ENCODE measurements around the gene PHF23.

PHF23 gene

DNA sequence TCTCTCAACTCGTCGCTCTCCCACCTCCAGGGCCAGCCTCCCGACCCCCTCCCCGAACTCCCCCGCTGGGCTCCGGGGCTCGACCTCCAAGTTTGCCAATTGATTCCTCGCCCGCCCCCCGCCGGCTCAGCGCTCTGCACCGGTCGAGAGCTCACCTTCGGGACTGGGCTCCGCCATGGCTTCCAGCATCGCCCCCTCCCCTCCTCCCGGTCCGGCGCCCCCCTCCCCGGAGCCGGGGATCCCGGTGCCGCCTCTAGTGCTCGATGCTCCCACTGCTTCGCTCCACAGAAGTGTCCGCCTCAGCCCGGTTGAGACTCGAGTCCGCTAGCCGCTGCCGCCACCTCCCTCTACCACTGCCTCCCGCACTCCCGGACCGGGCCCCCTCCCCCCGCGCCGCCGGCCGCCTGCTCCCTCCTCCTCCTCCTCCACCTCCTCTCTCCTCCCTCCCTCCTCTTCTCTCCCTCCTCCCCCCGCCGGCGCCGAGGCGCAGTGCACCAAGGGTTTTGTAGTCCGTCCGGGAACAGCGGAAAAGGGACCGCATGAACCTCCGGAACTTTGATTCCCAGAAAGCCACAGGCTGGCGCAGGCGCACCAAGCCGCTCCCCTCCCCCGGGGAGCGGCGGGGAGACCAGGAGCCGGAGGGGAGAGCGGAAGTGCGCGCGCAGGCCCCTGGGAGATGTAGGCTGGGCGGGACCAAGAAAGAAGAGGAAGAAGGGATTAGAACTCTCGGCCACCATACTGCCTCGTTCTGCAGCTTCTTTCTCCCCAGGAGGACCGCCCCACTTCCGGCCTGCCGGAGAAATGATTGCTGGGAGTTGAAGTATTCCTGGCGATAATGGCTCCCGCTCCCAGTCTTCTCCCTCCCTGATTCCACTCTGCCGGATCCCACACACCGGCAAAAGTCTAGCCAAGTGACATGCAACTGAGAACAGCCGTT is at the start of gene PHF23:
Gene PHF23, minus strand, starts transcription at position 367 of the 937 bp plus-strand sequence. Its CDS starts 178 bp downstream, at position 189.
- peak; percentile 90 to 92 for DNase-seq

GRCh38 chr17:7285679-7286078 is 46.4 kb upstream of the PHF23 start:
- no peak for DNase-seq

DNA sequence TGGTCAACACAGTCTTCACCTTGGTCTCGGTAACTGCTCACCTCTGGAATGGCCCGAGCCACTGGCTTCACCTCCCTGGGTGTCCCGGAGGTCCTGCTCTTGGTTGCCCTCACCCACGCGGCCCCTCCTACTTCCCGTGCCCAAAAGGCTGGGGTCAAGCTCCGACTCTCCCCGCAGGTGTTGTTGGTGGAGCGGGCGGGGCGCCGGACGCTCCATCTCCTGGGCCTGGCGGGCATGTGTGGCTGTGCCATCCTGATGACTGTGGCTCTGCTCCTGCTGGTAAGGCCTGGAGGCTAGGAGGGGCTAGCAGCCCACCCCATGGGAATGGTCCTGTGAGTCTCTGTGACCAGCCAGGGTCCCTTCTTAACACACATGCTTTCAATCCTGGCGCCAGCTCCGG is 45.7 kb upstream of the PHF23 start:
- no peak for DNase-seq

DNA sequence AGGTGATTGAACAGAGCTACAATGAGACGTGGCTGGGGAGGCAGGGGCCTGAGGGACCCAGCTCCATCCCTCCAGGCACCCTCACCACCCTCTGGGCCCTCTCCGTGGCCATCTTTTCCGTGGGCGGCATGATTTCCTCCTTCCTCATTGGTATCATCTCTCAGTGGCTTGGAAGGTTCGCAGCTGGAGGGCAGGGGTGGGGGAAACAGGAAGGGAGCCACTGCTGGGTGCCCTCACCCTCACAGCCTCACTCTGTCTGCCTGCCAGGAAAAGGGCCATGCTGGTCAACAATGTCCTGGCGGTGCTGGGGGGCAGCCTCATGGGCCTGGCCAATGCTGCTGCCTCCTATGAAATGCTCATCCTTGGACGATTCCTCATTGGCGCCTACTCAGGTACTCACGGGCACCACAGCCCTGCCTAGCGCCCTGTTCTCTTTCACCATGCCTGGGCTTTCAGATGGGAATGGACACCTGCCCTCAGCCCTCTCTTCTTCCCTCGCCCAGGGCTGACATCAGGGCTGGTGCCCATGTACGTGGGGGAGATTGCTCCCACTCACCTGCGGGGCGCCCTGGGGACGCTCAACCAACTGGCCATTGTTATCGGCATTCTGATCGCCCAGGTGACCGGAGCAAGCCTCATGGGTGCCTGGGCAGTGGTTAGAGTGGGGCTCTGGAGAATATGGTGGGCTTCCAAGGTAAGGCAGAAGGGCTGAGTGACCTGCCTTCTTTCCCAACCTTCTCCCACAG is 44.4 kb upstream of the PHF23 start:
- no peak for DNase-seq

DNA sequence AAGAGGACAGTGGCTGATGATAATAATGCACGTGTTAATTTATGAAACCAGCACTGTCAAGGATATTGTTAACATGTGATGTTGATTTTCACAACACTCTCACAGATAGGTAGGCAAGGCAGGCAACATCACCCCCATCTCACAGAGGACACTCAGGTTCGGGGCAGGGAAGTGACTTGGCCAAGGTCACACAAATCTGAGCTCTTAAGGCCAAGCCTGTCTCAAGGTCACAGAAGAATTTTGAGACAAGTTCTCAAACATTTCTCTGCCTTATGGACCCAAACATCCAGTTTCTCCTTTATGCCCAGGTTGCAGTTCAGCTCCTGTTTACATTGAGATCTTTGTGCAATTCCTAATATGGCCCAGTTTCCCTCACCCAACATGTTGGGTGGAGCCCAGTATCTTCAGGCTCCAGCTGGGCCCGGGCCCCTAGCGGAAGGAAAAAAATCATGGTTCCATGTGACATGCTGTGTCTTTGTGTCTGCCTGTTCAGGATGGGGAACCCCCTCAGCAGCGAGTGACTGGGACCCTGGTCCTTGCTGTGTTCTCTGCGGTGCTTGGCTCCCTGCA is 43.6 kb upstream of the PHF23 start:
- DNase-seq, result no peak

DNA sequence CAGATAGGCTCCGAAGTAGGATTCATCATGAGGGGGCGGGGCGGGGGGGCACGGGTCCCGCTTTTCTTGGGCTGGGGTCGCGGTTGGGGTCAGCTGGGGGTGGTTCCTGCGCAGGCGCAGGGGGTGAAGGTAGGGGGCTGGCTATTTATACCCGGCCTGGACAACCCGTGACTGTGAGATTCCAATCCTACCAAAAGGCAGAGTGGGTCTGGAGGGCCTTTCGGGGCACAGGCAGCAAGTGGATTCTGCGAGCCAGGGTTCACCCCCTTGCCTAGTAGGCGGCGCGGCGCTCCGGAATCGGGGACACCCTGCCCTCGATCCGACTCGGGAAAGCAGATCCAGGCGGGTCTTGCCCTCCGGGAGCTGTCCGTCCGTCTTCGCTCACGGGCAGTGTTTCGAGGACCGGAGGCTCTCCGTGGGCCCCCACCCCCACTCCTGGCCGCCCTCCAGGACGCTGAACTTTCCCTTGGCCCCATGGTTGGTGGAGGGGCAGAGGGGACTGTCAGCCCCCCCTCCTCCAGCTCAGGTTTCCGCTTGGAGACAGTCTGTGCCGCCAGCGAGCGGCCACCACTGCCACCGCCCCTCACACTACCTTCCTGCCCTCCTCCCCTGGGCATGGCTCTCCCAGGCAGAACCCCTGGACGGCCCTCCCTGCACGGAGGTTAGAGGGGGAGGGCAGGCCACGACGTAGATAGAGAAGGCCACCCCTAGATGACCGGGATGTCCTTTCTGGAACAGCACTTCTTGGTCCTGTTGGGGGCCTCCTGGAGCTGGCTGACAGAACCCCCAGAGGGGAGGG is 42.9 kb upstream of the PHF23 start:
- no peak for DNase-seq

DNA sequence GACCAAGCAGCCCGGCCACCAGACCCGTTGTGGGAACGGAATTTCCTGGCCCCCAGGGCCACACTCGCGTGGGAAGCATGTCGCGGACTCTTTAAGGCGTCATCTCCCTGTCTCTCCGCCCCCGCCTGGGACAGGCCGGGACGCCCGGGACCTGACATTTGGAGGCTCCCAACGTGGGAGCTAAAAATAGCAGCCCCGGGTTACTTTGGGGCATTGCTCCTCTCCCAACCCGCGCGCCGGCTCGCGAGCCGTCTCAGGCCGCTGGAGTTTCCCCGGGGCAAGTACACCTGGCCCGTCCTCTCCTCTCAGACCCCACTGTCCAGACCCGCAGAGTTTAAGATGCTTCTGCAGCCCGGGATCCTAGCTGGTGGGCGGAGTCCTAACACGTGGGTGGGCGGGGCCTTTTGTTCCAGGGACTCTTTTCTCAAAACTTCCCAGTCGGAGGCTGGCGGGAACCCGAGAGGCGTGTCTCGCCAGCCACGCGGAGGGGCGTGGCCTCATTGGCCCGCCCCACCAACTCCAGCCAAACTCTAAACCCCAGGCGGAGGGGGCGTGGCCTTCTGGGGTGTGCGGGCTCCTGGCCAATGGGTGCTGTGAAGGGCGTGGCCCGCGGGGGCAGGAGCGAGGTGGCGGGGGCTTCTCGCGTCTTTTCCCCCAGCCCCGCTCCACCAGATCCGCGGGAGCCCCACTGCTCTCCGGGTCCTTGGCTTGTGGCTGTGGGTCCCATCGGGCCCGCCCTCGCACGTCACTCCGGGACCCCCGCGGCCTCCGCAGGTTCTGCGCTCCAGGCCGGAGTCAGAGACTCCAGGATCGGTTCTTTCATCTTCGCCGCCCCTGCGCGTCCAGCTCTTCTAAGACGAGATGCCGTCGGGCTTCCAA is 42.1 kb upstream of the PHF23 start, which contains the start of gene SLC2A4:
Gene SLC2A4, plus strand, starts transcription at position 645 of the 879 bp plus-strand sequence. Its CDS starts 217 bp downstream, at position 862.
- DNase-seq, result peak; percentile 55 to 83

DNA sequence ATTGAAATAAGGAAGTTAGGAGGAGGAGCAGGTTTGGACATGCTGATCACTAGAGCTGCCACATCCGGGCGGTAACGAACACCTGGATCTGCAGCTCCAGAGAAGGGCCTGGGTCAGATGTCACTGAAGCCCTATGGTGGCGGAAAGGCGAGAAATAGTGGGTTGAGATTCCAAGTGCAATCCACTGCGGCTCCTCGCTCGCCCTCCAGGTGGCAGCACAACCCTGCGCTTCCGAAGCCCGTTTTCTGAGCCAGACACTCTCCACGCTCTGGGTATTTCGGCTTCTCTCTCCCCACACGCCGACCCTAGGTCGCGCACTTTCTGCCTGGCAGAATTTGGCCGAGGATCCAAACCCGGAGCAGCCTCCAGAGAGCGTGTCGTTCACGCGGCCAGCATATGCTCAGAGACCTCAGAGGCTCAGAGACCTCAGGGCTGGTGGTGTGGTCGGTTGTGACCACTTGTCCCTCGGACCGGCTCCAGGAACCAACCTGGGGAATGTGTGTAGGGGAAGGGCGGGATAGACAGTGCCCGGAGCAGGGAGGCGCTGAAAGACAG is 41.3 kb upstream of the PHF23 start:
- DNase-seq, result peak; percentile 49 to 71

- DNase-seq, result no peak
These were observed 40.2 kb upstream of the PHF23 start for GRCh38 chr17:7279448-7279847.

DNA sequence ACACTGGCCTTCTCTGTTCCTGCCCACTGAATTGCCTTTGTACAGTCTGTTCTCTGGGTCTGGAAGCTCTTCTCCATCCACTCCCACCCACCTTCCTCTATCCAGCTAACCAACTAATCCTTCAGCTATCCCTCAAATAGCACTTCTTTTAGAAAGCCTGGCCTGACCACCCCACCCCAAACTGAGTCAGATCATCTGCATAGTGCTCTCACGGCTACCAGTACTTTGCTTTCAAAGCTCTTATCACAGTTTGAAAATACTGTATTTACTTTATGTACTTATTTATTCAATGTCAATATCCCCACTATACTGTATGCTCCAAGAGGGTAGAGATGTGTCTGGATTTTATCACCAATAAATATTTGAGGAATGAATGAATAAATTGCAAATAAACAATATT is 27.5 kb upstream of the PHF23 start:
- DNase-seq, result no peak

DNA sequence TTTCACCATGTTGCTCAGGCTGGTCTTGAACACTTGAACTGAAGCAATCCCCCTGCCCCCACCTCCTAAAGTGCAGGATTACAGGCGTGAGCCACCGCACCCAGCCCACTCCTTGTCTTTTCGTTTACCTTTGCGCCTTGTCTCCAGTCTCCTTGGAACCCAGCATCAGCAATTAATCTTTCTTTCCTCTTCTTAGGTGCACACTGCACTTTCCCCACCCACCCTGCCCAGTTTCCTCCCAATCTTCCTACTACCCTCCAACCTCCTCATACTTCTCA is 24.5 kb upstream of the PHF23 start:
- DNase-seq, result no peak

DNA sequence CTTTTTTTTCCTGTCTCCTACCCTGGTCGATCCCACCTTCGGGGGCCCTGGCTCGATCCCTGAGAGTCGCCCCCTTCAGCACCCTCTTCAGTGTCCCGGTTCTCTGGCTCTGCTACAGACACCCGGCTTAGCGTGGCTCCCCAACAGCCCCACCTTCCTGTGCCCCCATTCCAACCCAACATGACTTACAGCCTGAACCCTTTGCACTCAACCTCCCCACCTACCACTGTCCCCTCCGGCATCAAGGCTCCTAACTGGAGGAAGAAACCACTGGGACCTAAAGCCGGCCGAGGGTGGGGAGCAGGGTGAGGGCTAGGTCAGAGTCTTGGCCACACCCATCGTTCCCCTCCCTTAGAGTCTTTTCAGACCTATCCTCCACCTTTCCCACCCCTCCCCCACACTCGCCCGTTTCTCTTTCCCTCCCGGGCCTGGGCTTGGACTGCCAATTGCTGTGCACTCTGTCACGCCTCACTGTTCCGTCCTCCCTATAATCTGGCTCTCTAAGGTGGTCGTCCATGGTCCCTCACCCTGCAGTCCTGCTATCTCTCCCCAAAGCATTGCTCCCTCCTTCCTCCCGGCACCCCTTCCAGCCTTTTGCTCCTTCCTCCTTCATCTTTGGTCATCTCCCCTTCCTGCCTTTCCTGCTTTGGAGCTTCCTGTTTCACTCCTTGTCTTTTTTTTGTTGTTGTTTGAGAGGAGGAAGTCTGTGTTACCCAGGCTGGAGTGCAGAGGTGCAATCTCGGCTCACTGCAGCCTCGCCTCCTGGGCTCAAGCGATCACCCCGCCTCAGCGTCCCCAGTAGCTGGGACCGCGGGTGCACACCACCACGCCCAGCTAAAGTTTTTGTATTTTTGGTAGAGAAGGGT is 23.9 kb upstream of the PHF23 start:
- DNase-seq, result no peak

GRCh38 chr17:7262192-7262934 is 23.1 kb upstream of the PHF23 start, which contains the start of gene CLDN7:
Gene CLDN7 (minus strand): TSS chr17:7262478. CDS start chr17:7262043, 435 bp downstream.
- DNase-seq, result no peak

DNA sequence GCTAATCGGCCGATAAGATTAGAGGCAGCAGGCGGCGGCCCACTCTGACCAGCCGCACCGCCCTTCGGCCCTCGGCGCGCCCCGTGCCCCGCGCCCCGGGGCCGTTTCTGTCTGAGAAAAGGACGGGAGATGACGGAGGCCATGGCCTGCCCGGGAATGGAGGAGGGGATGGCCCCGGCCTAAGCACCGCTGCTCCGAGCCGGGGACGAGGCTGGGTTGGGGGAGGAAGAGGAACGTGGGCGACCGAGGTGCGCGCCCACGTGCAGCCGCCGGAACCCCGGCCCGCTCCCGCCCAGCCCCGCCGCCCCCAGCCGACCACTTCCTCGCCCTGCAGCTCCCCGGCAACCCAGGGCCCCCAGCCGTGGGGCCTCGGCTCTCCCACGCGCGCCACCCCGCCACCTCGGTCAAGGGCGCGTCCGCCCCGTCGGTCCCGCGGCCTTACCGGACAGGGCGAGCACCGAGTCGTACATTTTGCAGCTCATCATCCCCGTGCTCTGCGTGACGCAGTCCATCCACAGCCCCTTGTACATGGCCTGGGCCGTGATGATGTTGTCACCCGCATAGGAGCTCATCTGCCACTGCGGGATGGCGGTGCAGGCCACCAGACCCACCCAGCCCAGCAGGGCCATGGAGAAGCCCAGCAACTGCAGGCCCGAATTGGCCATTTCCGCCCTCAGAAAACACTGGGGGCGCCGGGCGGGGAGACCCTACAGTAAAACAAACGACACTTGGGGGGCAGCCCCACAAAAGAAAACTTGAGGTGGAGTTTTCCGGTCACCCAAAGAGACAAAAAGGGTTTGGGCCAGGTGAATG is 22.3 kb upstream of the PHF23 start:
- no peak for DNase-seq

DNA sequence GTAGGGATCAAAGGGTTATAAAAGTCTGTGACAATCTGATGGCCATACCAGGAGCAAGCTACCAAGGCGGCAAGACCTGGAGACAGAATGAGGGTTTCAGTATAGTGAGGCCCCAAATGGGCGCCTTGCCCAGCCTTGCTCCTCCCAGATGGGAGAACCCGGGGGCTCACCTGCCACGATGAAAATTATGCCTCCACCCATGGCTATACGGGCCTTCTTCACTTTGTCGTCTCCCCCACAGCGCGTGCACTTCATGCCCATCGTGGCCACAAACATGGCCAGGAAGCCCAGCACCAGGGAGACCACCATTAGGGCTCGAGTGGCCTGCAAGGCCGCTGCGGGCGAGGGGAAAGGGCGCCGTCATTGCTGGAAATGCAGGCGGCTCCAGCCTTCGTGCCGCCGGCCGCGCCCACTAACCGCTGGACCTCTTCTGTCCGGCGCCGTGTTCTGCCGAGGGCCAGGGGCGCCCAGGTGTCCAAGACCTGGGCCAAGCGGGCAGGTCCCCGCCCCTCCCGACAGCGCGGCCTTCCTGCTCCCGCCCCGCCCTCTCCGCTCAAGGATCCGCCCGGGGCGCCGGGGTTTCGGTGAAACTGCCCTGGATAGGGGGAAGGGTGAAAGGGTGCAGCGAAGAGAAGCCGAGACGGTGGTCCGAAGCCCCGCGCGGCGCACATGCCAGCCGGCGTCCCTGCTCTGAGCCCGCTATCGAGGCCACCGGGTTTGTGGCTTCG is 21.6 kb upstream of the PHF23 start:
- no peak for DNase-seq

DNA sequence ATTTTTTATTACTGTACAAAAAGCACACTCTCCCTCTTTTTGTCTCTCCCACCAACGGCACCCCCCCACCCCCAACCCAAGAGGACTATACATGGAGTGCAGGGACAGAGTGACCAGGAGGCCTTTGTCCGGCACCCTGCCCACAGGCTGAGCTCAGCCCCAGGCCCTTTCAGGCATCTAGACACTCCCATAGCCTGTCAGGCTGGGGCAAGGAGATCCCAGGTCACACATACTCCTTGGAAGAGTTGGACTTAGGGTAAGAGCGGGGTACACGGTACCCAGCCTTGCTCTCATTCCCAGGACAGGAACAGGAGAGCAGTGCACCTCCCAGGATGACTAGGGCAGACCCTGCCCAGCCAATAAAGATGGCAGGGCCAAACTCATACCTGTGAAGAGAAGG is 20.9 kb upstream of the PHF23 start:
- no peak for DNase-seq

DNA sequence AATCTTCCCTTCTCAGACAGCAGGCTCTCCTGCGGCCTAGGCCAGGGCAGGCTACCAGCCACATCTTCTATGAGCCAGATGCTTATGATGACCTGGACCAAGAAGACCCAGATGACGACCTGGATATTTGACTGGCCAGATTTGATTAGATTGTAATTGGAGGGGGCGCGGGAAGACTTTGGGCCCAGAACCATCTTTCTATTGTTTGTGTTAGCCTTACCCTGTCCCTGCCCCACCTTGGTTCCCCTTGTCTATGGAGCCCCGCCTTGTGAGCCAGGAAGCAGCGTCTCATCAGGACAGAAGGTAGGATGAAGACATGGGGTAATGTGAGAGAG is 20.3 kb upstream of the PHF23 start:
- no peak for DNase-seq
